GM12878 (cell line): Measurements from ENCODE around the gene CDYL2. TPM values are rescaled to one million over a fixed set of nuclear protein-coding genes. Genes with fewer than 3 reads are reported as not detected.

Experiments used
- HCFC1 ChIP-seq: fragments of 150-350 bp; IDR thresholded peaks from 2 replicates; pipeline ENCODE4 v1.6.1; 2014; ENCODE audit warnings: low read length
- WRNIP1 ChIP-seq: IDR thresholded peaks from 2 replicates; pipeline ENCODE4 v1.6.1; 2011; ENCODE audit warnings: low read depth, low read length, improper control_type of control experiment, borderline replicate concordance
- polyA plus RNA-seq, 11 experiments: library from polyadenylated mRNA; depleted of rRNA in 4 of 11; unstranded in 6 of 11; stranded (reverse) in 5 of 11; fragments of >200 nt; fragmentation: Nextera tagmentation in 4 of 11; fragmentation: Illumina TruSeq in 1 of 11; extraction: Ambion mirVana in 4 of 11; extraction: Trizol in 1 of 11; gene quantifications; 1 replicate in 1 of 11; 2 replicates in 10 of 11; pipeline versions ENCODE4 v1.2.1 to v1.2.3, GENCODE V29; 2011 to 2016; ENCODE audit warnings: inconsistent platforms in 2 of 11, missing spikeins in 2 of 11, low read depth in 1 of 11
- total RNA-seq, 4 experiments: library from RNA; depleted of rRNA in 3 of 4; stranded (reverse); fragments of >200 nt in 3 of 4; fragmentation: Illumina TruSeq in 1 of 4; extraction: Trizol in 1 of 4; gene quantifications; 2 replicates each; pipeline versions ENCODE4 v1.2.1 to v1.2.3, GENCODE V29; 2013 to 2021
- TF ChIP-seq, protein P1 (sequence below): IDR thresholded peaks from 2 replicates; pipeline ENCODE4 v1.6.1; 2012; ENCODE audit warnings: improper control_type of control experiment, low read depth, low read length; ENCODE audit not compliant: insufficient replicate concordance
- TF ChIP-seq, protein P2 (sequence below): IDR thresholded peaks from 2 replicates; pipeline ENCODE4 v1.6.1; 2011; ENCODE audit warnings: low read depth, mild to moderate bottlenecking, low read length, moderate library complexity, borderline replicate concordance; ENCODE audit errors: extremely low read depth
- TF ChIP-seq, protein P3 (sequence below): fragments of 450-650 bp; IDR thresholded peaks from 2 replicates; pipeline ENCODE4 v1.6.1; 2016; ENCODE audit warnings: mild to moderate bottlenecking, moderate library complexity, borderline replicate concordance

The CDYL2 gene
- total and polyA plus RNA-seq, 10 of the 15 experiments (the other 5 are each of a cell fraction or from before 2014, with no cell fraction given): 0.27 to 22.9 (median 3.9) TPM

DNA sequence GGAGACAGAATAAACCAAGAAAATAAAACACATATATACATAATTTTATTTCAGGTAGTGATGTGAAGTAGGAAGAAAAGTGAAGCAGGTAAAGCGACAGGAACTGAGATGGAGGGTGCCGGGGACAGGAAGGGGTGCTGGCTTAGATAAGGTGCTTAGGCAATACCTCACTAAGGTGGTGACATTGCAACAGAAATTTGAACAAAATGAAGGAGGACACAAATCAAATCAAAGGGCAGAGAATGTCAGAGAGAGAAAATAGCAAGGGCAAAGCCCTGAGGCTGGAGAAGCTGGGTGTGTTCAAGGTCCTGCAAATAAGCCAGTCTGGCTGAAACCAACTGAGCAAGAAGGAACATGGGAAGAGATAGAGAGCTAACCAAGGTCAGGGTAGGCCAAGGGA, 5.0 kb upstream of the CDYL2 start (continued):
- TF ChIP-seq, protein P1, sequence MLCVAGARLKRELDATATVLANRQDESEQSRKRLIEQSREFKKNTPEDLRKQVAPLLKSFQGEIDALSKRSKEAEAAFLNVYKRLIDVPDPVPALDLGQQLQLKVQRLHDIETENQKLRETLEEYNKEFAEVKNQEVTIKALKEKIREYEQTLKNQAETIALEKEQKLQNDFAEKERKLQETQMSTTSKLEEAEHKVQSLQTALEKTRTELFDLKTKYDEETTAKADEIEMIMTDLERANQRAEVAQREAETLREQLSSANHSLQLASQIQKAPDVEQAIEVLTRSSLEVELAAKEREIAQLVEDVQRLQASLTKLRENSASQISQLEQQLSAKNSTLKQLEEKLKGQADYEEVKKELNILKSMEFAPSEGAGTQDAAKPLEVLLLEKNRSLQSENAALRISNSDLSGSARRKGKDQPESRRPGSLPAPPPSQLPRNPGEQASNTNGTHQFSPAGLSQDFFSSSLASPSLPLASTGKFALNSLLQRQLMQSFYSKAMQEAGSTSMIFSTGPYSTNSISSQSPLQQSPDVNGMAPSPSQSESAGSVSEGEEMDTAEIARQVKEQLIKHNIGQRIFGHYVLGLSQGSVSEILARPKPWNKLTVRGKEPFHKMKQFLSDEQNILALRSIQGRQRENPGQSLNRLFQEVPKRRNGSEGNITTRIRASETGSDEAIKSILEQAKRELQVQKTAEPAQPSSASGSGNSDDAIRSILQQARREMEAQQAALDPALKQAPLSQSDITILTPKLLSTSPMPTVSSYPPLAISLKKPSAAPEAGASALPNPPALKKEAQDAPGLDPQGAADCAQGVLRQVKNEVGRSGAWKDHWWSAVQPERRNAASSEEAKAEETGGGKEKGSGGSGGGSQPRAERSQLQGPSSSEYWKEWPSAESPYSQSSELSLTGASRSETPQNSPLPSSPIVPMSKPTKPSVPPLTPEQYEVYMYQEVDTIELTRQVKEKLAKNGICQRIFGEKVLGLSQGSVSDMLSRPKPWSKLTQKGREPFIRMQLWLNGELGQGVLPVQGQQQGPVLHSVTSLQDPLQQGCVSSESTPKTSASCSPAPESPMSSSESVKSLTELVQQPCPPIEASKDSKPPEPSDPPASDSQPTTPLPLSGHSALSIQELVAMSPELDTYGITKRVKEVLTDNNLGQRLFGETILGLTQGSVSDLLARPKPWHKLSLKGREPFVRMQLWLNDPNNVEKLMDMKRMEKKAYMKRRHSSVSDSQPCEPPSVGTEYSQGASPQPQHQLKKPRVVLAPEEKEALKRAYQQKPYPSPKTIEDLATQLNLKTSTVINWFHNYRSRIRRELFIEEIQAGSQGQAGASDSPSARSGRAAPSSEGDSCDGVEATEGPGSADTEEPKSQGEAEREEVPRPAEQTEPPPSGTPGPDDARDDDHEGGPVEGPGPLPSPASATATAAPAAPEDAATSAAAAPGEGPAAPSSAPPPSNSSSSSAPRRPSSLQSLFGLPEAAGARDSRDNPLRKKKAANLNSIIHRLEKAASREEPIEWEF: no peak
- TF ChIP-seq, protein P2, sequence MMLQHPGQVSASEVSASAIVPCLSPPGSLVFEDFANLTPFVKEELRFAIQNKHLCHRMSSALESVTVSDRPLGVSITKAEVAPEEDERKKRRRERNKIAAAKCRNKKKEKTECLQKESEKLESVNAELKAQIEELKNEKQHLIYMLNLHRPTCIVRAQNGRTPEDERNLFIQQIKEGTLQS: no peak
- TF ChIP-seq, protein P3, sequence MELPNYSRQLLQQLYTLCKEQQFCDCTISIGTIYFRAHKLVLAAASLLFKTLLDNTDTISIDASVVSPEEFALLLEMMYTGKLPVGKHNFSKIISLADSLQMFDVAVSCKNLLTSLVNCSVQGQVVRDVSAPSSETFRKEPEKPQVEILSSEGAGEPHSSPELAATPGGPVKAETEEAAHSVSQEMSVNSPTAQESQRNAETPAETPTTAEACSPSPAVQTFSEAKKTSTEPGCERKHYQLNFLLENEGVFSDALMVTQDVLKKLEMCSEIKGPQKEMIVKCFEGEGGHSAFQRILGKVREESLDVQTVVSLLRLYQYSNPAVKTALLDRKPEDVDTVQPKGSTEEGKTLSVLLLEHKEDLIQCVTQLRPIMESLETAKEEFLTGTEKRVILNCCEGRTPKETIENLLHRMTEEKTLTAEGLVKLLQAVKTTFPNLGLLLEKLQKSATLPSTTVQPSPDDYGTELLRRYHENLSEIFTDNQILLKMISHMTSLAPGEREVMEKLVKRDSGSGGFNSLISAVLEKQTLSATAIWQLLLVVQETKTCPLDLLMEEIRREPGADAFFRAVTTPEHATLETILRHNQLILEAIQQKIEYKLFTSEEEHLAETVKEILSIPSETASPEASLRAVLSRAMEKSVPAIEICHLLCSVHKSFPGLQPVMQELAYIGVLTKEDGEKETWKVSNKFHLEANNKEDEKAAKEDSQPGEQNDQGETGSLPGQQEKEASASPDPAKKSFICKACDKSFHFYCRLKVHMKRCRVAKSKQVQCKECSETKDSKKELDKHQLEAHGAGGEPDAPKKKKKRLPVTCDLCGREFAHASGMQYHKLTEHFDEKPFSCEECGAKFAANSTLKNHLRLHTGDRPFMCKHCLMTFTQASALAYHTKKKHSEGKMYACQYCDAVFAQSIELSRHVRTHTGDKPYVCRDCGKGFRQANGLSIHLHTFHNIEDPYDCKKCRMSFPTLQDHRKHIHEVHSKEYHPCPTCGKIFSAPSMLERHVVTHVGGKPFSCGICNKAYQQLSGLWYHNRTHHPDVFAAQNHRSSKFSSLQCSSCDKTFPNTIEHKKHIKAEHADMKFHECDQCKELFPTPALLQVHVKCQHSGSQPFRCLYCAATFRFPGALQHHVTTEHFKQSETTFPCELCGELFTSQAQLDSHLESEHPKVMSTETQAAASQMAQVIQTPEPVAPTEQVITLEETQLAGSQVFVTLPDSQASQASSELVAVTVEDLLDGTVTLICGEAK: no peak
- TF ChIP-seq WRNIP1: no peak
- TF ChIP-seq HCFC1: no peak
